Ovary (tissue), 9 donors: ENCODE results near the gene LHX3. TPM values are rescaled to one million over a fixed set of nuclear protein-coding genes. Genes with fewer than 3 reads are reported as not detected.
A peak's percentile ranks its signal among the peaks of the same experiment; 100 is the strongest.

Experiments
- DNase-seq, 5 donors: peaks; one replicate each; pipeline ENCODE4 v3.0.0-alpha.2; 2019 to 2020
- H3K27ac ChIP-seq, 2 donors: fragments of 200-600 bp; one replicate each; pipeline versions ENCODE4 v1.5.1 to v1.8.0; 2019 to 2022
- H3K27me3 ChIP-seq: fragments of 200-600 bp; one replicate; pipeline ENCODE4 v1.8.0; 2022
- H3K36me3 ChIP-seq: fragments of 200-600 bp; sonication (generic); one replicate; pipeline ENCODE4 v1.5.1; 2019
- H3K4me1 ChIP-seq: one replicate; pipeline ENCODE4 v1.8.1; 2013; ENCODE audit warnings: mild to moderate bottlenecking, moderate library complexity; ENCODE audit not compliant: insufficient read depth
- H3K4me3 ChIP-seq: fragments of 200-600 bp; sonication (generic); one replicate; pipeline ENCODE4 v1.5.1; 2017
- H3K9me3 ChIP-seq, 2 donors: fragments of 200-600 bp in 1 of 2; sonication (generic) in 1 of 2; one replicate each; pipeline versions ENCODE4 v1.5.1 to v1.8.1; 2013 to 2019; ENCODE audit warnings: mild to moderate bottlenecking in 1 of 2, moderate library complexity in 1 of 2
- CTCF ChIP-seq, 3 donors: fragments of 450-650 bp in 2 of 3; fragments of 200-600 bp in 1 of 3; IDR thresholded peaks; one replicate each; pipeline versions ENCODE4 v1.5.1 to v1.8.0; 2016 to 2022; ENCODE audit warnings: antibody characterized with exemption in 3 of 3, mild to moderate bottlenecking in 1 of 3
- EP300 ChIP-seq: sonication (generic); formaldehyde crosslinking; IDR thresholded peaks from one replicate; pipeline ENCODE4 v1.6.1; 2017; ENCODE audit warnings: antibody characterized with exemption
- POLR2A ChIP-seq: fragments of 450-650 bp; IDR thresholded peaks from one replicate; pipeline ENCODE4 v1.6.1; 2017; ENCODE audit warnings: antibody characterized with exemption, mild to moderate bottlenecking, moderate library complexity
- WGBS, 3 donors: extraction: QIAGEN DNeasy Blood & Tissue Kit in 1 of 3; methylation state at CpG; one replicate each; pipeline versions ENCODE4 v1.1.5 to v1.1.7; 2013 to 2017; 5-methylcytosine and 5-hydroxymethylcytosine counted together
- intact Hi-C, 4 donors: fragments of 100-400 bp; cut with DNase I; formaldehyde crosslinking; loops; one replicate each; pipeline versions ENCODE4 v1.11.0 to v1.15.1; 2022 to 2023
- polyA plus RNA-seq, 2 donors: library from polyadenylated mRNA; stranded (reverse); fragments of 200-250 nt in 1 of 2; fragments of 350-450 nt in 1 of 2; fragmentation: Illumina TruSeq in 1 of 2; extraction: RNeasy Lipid Tissue Mini Kit (QIAGEN cat#74804) in 1 of 2; gene quantifications; one replicate each; pipeline ENCODE4 v1.2.3, GENCODE V29; 2013 to 2014
- total RNA-seq, 7 donors: library from RNA; depleted of rRNA in 2 of 7; stranded (reverse); fragments of >200 nt in 2 of 7; fragmentation: NEBNext Ultra II Directional in 3 of 7; extraction: Animal tissue kit (Norgen Biotek cat#: 25700) in 3 of 7; gene quantifications; one replicate each; pipeline versions ENCODE4 v1.1.0 to v1.2.4, GENCODE V29; 2016 to 2023
- donor health status: DM: no; HTN: no; CAD: no; lungs with moderate emphysema.
- donor health status: DM: no; HTN: no; CAD: no.
- donor health status: Bipolar disorder and iron deficiency.
- donor health status: DM: yes; HTN: yes; CAD: no.
- donor health status: DM: no; HTN: no; CAD: no.
- donor health status: DM: yes; HTN: yes; CAD: no.

LHX3 gene
- total and polyA plus RNA-seq, 9 donors: not detected

- Histone ChIP-seq H3K4me1 (peaks cover 6% of the 10 kb centered on the region), H3K36me3 (no peaks in the 10 kb centered on the region), H3K27ac (no peak overlapping the region), H3K27me3 (no peaks in the 10 kb centered on the region), H3K4me3 (no peak overlapping the region), H3K9me3 (no peaks in the 10 kb centered on the region)
- no peak for DNase-seq
- TF ChIP-seq POLR2A (no peak), CTCF (IDR thresholded peaks at IDR 0.05) (no peak), EP300 (no peak)
- intact Hi-C loops: loop anchor here in 1 of 4 donors (10.0 kb wide), 1 partner anchor 283 kb away; the partner anchor contains the start of gene UBAC1
- WGBS, 3 donors: 87 to 89% (median 87%) methylated on average over 24 of the region's 24 CpGs
These were observed 43.2 kb upstream of the LHX3 start for GRCh38 chr9:136247947-136248637.

GRCh38 chr9:136247551-136247916 lies 42.6 kb upstream of the LHX3 start:
- 42 to 53% (median 45%) methylated on average over 8 to 9 of the region's 9 CpGs for WGBS, 3 donors
- H3K27me3 ChIP-seq: no peaks in the 10 kb centered on the region

GRCh38 chr9:136246849-136247550 lies 42.1 kb upstream of the LHX3 start:
- no peak for DNase-seq
- Histone ChIP-seq H3K4me3 (no peak overlapping the region), H3K9me3 (no peaks in the 10 kb centered on the region), H3K27me3 (no peaks in the 10 kb centered on the region), H3K36me3 (no peaks in the 10 kb centered on the region), H3K4me1 (peaks cover 6% of the 10 kb centered on the region), H3K27ac (no peak overlapping the region)
- intact Hi-C loops: loop anchor here in 1 of 4 donors (10.0 kb wide), 1 partner anchor 282 kb away; the partner anchor contains the start of gene UBAC1
- WGBS, 3 donors: 49 to 54% (median 53%) methylated on average over 26 of the region's 26 CpGs
- TF ChIP-seq EP300 (no peak), CTCF (IDR thresholded peaks at IDR 0.05) (no peak), POLR2A (no peak)

More at GRCh38 chr9:136247551-136247916, 42.6 kb upstream of the LHX3 start:
- intact Hi-C loops: loop anchor here in 1 of 4 donors (10.0 kb wide), 1 partner anchor 283 kb away; the partner anchor contains the start of gene UBAC1
- H3K4me1 ChIP-seq: peaks cover 6% of the 10 kb centered on the region
- H3K9me3 ChIP-seq: no peaks in the 10 kb centered on the region
- H3K4me3 ChIP-seq: no peak overlapping the region
- DNase-seq: no peak
- H3K36me3 ChIP-seq: no peaks in the 10 kb centered on the region
- TF ChIP-seq CTCF (IDR thresholded peaks at IDR 0.05) (no peak), POLR2A (no peak), EP300 (no peak)
- H3K27ac ChIP-seq: no peak overlapping the region

GRCh38 chr9:136245219-136246150 lies 40.6 kb upstream of the LHX3 start, which contains the start of gene QSOX2:
Gene QSOX2 (minus strand): TSS chr9:136245812. CDS start chr9:136245803, 9 bp downstream.
- H3K36me3 ChIP-seq: no peaks in the 10 kb centered on the region
- peak within 1 kb of the TSS; percentile 84 for H3K4me3 ChIP-seq
- TF ChIP-seq CTCF (IDR thresholded peaks at IDR 0.05): no peak
- TF ChIP-seq POLR2A: no peak
- no peak for TF ChIP-seq EP300
- no peaks in the 10 kb centered on the region for H3K27me3 ChIP-seq
- peak; percentile 79 to 90 (median 88) for DNase-seq
- no peak within 1 kb of the TSS for H3K27ac ChIP-seq
- WGBS, 3 donors: 0 to 1% (median 1%) methylated on average over 35 to 112 of the region's 112 CpGs
- peaks cover 6% of the 10 kb centered on the region for H3K4me1 ChIP-seq
- intact Hi-C loops: loop anchor here in 1 of 4 donors (10.0 kb wide), 1 partner anchor 281 kb away; the partner anchor contains the start of gene UBAC1
- H3K9me3 ChIP-seq: no peaks in the 10 kb centered on the region
